HCEC 1CT (cell line): ENCODE measurements around the gene ARSD.
"Not testable (repeated sequence)": the region's sequence is repeated elsewhere in the genome, so short reads cannot be mapped to it uniquely, and the experiment has no call there.

Experiments
- DNase-seq: peaks from one replicate; pipeline ENCODE4 v3.0.0-alpha.2; 2017

Gene ARSD

DNA sequence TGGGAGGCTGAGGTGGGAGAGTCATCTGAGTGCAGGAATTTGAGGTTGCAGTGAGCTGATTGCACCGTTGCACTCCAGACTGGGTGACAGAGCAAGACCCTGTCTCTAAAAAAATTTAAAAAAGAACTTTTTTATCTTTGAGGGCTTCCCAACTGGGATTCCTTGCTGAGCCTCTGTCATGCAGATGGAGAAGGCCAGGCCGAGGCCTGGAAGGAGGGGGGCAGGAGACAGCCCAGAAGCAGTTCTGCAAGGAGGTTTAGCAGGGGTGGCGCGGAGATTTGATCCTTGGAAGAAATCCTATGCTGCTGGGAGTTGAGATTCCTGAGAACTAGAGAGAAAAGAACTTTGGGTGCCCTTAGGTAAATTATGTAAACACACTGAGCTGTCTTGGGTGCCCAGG is 2.5 kb upstream of the ARSD start:
- no peak for DNase-seq

DNA sequence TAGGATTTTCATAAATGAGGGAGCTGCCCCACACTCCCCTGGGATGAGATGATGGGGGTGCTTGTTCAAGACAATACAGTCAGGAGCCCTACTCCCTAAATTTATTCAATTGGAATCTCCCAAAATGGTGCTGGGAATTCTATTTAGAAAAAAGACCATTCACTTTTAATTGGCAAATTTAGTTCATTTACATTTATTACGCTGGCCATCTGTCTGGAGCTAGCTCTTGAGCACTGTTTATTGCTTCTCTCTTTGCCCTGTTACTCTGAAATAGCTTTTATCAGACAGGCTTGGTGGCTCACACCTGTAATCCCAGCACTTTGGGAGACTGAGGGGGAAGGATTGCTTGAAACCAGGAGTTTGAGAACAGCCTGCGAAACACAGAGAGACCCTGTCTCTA is 2.0 kb upstream of the ARSD start:
- DNase-seq: no peak

DNA sequence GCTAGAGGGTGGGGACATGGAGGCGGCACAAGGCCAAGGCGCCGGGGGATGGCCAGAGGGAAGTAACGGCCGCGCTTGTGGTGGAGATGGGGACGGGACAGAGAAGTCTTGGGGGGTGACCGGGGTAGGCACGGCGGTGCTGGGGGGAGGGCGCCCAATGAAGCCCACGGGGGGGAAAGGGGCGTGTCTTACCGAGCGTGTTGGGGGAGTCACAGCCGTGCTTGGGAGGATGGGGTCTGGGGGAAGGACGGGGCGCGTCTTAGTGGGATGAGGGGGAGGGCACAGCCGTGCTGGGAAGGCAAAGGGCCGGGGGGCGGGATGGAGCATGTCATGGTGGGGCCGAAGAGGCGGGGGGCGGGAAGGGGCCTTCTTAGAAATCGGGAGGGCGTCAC is 952 bp downstream of the ARSD start:
- peak; percentile 21 for DNase-seq

DNA sequence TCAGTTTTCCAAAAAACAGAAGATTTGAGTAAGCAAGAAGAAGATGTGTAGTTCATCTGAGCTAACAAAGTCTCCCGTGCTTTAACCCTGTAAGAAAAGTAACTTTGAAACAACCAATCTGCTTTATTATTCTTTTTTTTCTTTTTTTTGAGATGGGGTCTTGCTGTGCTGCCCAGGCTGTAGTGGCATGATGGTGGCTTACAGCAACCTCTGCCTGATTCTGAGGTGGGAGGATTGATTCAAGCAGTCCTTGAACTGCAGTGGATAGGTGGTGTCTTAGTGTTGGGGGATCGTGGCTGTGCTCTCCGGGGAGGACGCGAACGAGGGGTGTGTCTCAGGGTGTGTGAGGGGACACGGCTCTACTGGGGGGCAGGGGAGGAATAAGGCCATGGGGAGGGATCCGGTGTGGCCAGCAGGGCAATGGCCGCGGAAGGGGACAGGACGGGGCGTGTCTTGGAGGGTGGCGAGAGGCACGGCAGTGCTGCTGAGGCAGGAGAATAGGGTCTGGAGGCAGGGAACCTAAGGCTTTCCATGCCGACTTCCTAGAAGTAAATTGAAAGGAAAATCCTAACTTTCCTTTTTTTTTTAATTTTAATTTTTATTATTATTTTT is 2.4 kb downstream of the ARSD start:
- no peak for DNase-seq

DNA sequence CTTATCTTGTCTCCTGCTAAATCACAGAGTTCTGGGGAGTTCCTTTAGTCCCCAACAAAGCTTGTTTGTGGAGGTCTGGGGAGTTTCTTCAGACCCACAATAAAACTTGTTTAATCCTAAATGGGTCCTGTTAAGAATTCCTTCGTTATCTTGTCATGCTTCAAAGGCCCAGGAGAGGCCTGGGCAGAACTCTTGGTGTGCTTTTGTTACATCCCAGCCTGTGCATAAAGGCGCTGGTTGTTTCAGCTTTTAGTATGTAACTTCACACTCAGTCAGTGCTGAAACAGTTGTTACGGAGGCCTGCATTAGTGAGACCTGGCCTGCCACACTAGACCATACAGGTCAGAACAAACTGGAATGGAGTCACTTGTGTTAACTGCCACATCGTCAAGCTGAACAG is 2.9 kb downstream of the ARSD start:
- not testable (repeated sequence) for DNase-seq

DNA sequence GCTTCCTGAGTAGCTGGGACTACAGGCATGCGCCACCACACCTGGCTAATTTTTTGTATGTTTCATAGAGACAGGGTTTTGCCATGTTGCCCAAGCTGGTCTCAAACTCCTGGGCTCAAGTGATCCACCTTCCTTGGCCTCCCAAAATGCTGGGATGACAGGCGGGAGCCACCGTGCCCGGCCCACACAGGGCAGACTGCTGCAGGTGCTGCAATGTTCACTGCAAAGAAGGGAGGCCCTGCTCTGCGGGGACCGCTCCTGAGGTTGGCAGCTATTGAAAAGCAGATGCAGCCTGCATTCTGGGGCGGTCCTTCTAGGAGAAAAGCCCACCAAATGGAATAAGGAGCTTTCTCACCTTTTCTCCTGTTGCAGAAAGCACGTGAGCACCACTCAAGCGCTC is 5.0 kb downstream of the ARSD start:
- DNase-seq: no peak

DNA sequence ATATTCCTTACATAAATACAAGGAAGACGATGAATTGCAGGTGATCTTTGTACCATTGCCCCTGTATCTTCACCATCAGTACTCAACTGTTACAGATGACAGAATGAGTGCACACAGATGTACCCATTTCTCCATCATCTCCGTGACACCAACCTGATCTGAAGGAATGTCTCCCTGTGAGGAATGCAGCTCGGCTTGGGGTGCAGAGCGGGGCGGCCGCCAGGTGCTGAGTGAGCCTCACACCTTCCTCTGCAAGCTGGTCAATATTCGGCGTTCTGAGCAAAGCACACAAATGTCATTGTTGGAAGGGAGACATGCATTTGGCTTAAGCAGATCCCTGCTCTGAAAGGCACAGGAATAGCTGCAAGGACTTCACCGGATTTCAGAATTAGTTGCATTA is 7.4 kb downstream of the ARSD start:
- no peak for DNase-seq

DNA sequence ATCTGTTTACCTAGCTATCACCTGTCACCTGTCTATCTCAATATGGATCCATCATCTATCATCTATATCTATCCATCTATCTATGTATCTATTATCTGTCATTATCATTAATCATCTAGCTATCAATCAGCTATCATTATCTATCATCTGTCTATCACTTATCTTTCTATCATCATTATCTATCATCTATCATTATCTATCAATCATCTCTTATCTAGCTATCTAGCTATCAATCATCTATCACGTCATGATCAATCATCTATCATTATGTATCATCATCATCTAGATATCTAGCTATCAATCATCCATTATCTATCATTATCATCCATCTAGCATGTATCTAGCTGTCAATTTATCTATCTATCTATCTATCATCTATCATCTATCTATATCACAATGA is 7.9 kb downstream of the ARSD start:
- no peak for DNase-seq

DNA sequence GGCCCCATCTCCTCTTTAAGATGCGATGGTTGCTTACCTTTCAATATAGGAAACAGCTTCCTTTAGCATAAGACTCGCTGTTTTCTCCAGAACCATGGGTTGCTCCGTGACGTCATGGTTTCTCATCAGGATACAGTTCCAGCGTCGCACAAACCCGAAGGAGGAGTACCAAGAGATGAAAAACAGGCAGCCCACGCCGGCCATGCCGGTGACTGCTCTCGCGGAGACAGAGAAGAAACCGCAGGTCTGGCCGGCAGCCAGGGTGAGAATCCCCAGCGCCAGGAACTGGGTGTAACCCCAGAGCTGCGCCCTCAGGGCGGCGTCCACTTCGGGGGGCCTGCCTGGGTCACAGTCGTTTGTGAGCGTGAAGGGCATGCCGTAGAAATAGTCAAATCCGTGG is 11.4 kb downstream of the ARSD start:
- no peak for DNase-seq

DNA sequence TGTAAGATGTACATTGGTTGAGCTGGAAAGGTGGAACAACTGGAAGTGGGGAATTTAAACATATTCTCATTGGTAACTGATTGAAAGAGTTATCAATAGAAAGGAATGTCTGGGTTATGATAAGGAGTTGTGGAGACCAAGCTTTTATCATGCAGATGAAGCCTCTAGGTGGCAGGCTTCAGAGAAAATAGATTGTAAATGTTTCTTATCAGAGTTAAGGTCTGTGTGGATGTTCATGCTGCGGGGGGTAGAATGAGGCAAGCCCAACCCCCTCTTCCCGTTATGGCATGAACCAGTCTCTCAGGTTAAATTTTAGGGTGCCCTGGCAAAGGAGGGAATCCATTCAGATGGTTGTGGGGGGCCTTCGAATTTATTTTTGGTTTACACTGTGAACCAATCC is 16.0 kb downstream of the ARSD start:
- no peak for DNase-seq

DNA sequence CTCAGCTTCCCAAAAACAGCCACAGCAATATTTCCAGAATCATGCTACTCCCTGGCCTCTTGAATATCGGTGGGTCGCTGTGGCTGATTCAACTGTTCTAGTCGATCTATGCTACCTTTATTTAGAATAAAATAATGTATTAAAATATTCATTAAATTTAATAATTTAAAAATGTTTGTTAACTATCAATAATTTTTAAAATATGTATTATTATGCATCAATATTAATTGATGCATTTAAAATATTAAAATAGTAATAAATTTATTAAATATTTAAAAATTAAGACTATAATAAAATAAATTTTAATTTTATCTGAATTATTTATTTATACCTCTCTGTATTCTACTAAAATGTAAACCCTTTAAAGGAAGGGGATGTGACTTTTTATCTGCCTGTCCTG is 19.0 kb downstream of the ARSD start:
- no peak for DNase-seq

DNA sequence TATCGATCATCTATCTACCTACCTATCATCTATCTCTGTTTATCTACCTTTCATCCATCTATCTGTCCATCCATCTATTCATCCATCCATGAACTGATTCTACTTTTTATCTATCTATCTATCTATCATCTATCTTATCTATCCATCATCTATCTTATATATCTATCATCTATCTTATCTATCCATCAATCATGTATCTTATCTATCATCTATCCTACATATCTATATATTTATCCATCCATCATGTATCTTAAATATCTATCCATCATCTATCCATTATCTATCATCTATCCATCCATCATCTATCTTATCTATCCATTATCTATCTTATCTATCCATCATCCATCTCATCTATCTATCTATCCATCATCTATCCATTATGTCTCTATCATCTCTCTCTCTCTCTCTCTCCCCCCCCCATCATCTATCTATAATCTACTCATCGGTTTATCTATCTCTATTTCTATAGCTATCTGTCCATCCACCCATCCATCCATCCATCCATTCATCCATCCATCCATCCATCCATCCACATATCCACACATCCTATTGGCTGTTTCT is 20.9 kb downstream of the ARSD start:
- DNase-seq: no peak

DNA sequence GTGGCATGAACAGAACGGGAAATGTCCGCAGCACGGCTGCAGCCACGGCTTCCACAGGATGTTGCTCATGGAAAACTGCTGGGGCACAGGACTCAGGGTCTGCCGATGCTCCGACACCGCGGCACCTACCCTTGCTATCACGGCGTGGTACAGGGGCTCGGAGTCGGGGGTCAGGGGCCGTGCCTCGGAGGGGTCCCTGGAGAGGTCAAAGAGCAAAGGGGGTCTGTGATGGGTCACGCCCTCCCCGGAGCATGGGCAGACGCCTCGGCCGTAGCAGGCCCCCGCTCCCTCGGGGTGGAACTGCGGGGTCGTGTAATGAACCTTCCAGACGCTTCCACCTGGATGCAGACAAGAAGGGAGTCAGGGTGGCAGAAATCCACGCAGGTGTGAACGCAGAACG is 21.8 kb downstream of the ARSD start:
- no peak for DNase-seq

DNA sequence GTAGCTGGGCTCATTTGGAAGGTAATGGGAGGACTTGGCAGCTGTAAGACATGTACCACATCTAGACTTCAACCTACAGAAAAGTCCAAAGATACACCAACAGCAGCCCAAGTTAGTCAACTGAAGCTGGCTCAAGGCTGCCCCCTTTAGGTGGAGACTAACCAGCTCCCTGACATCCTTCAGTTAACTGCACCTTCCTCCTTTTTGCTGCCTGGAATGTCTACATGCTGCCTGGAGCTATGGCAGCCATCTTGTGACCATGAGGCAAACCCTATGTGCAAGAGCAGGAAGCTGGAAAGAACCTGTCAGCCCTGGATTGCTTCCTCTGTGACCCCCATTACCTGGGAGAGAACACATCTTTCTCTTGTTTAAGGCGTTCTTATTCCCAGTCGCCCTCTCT is 25.8 kb downstream of the ARSD start:
- no peak for DNase-seq

DNA sequence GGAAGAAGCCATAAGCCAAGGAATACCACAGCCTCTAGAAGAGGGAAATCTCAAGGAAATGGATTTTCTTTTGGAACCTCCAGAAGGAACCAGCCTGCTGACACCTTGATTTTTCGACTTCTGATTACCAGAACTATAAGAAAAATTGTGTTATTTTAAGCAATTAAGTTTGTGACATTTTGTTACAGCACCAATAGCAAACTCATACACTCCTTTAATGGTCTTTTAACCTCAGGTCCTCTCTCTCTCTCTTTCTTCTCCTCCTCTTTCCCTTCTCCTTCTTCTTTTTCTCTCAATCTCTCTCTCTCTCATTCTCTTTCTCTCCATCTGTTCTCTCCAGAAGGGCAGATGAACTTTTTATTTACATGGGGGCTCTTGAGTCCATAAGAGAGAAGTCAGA is 26.3 kb downstream of the ARSD start:
- no peak for DNase-seq

DNA sequence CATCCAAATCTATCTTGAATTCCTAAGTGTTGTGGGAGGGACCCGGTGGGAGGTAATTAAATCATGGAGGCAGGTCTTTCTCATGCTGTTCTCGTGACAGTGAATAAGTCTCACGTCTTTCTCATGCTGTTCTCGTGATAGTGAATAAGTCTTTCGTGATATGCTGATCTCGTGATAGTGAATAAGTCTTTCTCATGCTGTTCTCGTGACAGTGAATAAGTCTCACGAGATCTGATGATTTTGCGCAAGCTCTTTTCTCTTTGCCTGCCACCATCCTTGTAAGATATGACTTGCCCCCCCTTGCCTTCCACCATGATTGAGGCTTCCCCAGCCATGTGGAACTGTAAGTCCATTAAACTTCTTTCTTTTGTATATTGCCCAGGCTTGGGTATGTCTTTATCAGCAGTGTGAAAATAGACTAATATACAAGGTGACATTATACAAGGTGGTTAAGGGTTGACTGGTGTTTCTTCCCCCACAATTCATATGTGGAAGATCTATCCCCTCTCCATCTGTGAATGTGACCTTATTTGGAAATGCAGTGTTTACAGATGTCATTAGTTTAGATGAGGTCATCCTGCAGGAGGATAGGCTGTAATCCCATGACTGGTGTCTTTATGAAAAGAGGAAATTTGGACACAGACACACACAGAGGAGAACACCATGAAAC is 27.6 kb downstream of the ARSD start:
- DNase-seq: no peak

DNA sequence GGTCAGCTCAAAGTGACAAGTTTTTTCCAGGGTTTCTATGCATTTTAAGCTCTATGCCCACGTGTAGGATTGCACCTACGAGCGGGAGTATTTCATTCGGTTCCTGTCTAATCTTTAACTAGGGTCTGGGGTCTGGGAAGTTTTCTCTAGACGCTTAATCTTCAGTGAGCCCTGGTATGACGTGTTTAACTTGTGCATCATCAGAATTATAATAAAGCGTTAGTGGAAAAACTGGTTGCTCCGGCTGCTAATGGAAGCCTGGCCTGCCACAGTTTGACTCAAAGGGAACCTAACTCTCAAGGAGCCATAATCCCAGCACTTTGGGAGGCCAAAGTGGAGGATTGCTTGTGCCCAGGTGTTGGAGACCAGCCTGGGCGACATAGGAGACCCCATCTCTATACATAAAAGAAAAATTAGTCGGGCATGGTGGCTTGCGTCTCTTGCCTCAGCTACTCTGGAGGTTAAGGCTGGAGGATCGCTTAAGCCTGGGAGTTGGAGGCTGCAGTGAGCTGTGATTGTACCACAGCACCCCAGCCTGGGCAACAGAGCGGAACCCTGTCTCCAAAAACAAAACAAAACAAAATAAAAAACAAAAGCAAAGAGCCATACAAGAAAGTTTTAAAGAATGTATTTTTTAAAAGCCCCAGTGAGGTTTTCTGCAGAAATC is 30.2 kb downstream of the ARSD start:
- DNase-seq: no peak

DNA sequence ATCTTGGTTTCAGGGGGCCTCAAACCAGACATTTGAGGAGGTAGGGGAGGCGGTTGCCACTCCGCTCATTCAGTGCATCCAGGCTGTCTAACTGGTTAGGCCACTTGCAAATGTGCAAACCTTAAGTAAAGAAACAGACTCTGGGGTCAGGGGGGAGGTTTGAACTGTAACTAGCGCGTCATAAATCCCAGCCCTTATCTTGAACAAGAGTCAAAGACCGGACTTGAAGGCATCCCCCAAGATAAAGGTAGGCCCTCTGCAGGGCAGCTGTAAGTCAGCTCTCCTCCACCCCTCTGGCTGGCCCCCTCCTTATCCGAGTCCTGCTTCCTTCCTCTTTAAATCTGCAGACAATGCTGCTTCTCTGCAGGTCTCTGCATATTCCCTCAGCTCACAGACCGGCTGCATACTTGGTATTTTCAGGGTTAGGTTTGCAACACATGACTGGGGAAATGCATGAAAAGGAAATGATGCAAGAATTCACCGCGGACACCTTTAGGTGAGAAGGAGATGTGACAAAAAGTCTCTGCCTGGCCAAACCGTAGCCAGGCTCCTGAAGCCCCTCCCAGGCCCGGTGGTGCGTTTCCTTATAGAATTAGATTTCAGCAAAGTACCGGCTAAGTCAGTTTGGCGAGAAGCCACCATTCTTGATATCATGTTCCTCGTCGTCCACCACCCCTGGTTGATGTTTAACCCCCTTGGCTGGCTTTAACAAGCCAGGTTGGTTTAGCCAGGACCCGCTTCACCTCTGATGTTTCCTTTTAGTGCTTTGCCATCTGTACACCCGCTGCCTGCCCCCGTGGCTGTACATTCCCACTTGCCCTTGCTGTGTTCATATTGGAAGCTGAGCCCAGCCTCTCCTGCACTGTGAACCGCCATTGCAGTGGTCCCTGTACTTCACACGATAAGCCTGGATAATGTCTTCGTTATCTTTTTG is 31.2 kb downstream of the ARSD start:
- DNase-seq: not testable (repeated sequence)

DNA sequence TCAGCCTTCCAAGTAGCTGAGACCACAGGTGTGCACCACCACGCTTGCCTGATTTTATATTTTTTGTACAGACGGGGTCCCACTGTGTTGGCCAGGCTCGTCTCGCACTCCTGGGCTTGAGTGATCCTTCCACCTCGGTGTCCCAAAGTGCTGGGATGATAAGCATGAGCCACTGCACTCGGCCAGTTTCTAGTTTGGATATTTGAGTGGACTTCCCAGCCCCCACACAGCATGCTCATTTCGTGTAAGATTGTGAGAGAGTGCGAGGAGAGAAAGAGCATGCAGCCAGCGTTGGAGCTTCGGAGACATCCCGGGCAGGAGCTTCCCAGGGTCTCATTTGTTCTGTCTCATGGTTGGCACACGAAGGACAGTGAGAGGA is 31.8 kb downstream of the ARSD start:
- DNase-seq: no peak

DNA sequence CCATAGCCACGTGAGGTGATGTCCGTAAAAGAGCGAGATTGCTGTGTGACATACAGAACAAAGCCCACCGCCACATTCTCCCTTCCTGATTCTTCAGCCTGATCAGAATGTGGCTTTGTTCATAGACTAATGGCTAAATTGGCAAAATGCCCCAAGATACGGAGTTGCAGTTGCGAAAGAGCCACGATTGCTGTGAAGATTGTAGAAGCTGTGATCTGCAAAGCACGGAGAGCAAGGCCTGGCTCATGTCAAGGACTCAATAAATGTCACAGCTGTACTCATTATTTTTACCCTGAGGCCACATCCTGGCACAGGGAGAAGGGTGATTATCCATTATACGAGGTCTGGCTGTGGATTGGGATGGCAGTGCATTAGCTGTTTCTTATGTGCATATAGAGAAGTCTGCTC is 34.2 kb downstream of the ARSD start:
- DNase-seq: peak; percentile 11

DNA sequence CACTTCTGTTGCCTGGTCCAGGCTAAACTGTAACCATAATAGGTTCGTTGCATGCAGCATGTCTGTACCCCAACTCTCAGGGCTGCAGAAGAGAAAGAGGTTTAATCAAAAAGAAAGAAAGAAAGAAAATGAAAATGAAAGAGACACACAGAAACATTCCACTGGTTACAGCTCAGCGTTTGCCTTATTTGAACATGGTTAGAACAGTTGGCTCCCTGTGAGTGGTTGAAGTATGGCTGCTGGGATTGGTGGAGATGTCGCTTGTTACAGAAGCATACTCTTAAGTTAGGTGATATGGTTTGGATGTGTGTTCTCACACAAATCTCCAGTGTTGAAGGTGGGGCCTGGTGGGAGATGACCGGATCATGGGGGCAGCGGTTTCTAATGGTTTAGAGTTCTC is 36.3 kb downstream of the ARSD start:
- no peak for DNase-seq

DNA sequence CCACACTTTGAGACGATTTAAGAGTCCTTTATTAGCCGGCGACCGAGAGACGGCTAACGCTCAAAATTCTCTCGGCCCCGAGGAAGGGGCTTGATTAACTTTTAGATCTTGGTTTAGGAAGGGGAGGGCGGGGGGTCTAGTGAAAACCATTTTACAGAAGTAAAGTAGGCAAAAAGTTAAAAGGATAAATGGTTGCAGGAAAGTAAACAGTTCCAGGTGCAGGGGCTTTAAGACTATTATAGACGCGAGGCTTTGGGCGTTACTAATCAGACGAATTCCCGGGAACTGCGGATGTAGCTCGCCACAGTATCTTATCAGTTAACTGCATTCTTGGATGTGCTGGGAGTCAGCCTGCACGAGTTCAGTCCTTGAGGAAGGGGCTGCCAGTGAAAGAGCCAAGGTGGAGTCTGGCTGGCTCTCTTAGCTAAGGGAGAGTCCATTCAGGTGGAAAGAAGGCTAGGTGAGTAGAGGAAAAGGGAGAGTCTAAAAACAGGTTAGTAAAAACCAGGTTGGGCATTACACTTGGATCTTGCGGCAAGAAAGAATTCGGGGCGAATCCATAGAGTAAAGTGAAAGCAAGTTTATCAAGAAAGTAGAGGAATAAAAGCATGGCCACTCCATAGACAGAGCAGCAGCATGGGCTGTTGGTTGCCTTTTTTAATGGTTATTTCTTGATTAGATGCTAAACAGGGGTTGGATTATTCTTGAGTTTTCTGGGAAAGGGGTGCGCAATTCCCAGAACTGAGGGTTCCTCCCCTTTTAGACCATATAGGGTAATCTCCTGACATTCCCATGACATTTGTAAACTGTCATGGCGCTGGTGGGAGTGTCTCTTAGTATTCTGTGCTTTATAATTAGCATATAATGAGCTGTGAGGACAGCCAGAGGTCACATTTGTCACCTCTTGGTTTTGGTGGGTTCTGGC is 38.3 kb downstream of the ARSD start:
- DNase-seq: not testable (repeated sequence)
